Activated naive CD4-positive, alpha-beta T cell treated with anti-CD3 and anti-CD28 coated beads, Interleukin-2, amount 50 U/mL, for 24 hours (primary cell): Measurements from ENCODE around the gene CCP110.

ENCODE experiments used
- H3K27ac Mint-ChIP-seq: one replicate; pipeline ENCODE4 v1.8.0; 2021; ENCODE audit warnings: mild to moderate bottlenecking, mixed read lengths
- H3K27me3 Mint-ChIP-seq: one replicate; pipeline ENCODE4 v1.8.0; 2021; ENCODE audit warnings: mixed read lengths
- H3K36me3 Mint-ChIP-seq: one replicate; pipeline ENCODE4 v1.8.0; 2021; ENCODE audit warnings: mixed read lengths
- H3K4me1 Mint-ChIP-seq: one replicate; pipeline ENCODE4 v1.8.0; 2021; ENCODE audit warnings: mixed read lengths
- H3K4me3 Mint-ChIP-seq: one replicate; pipeline ENCODE4 v1.8.0; 2021; ENCODE audit warnings: mild to moderate bottlenecking, mixed read lengths
- H3K9me3 Mint-ChIP-seq: one replicate; pipeline ENCODE4 v1.8.0; 2021; ENCODE audit warnings: mixed read lengths

Gene CCP110

GRCh38 chr16:19599968-19600716 lies 76.4 kb downstream of the CCP110 start:
- H3K9me3 Mint-ChIP-seq, result no peaks in the 10 kb centered on the region
- H3K27me3 Mint-ChIP-seq, result no peaks in the 10 kb centered on the region
- H3K27ac Mint-ChIP-seq, result no peak overlapping the region
- H3K4me3 Mint-ChIP-seq, result no peak overlapping the region
- H3K36me3 Mint-ChIP-seq, result peaks cover 4% of the 10 kb centered on the region
- H3K4me1 Mint-ChIP-seq, result no peaks in the 10 kb centered on the region

GRCh38 chr16:19601083-19601976 lies 77.6 kb downstream of the CCP110 start:
- H3K27me3 Mint-ChIP-seq, result no peaks in the 10 kb centered on the region
- no peak overlapping the region for H3K4me3 Mint-ChIP-seq
- H3K27ac Mint-ChIP-seq, result no peak overlapping the region
- H3K4me1 Mint-ChIP-seq, result no peaks in the 10 kb centered on the region
- H3K9me3 Mint-ChIP-seq, result no peaks in the 10 kb centered on the region
- H3K36me3 Mint-ChIP-seq, result peaks cover 14% of the 10 kb centered on the region
